NCI-H1436 (cell line): Measurements from ENCODE around the gene CTNND2.
"Not testable (repeated sequence)": the region's sequence is repeated elsewhere in the genome, so short reads cannot be mapped to it uniquely, and the experiment has no call there.

ENCODE experiments used
- DNase-seq: peaks from one replicate; lab custom pipeline; 2025; lab: John Stamatoyannopoulos, UW

Gene CTNND2

GRCh38 chr5:11675184-11675583 is 229.1 kb downstream of the CTNND2 start:
- no peak for DNase-seq

GRCh38 chr5:11672385-11673085 is 231.7 kb downstream of the CTNND2 start:
- no peak for DNase-seq

- no peak for DNase-seq
Measured at GRCh38 chr5:11658376-11658775, 245.9 kb downstream of the CTNND2 start.

GRCh38 chr5:11656916-11657315 is 247.3 kb downstream of the CTNND2 start:
- DNase-seq = no peak

- no peak for DNase-seq
Measured at GRCh38 chr5:11655681-11656080, 248.6 kb downstream of the CTNND2 start.

- no peak for DNase-seq
Measured at GRCh38 chr5:11650936-11651335, 253.3 kb downstream of the CTNND2 start.

- no peak for DNase-seq
Measured at GRCh38 chr5:11646141-11646540, 258.1 kb downstream of the CTNND2 start.

GRCh38 chr5:11642438-11642837 is 261.8 kb downstream of the CTNND2 start:
- no peak for DNase-seq

- DNase-seq = no peak
Measured at GRCh38 chr5:11640158-11640873, 263.9 kb downstream of the CTNND2 start.

GRCh38 chr5:11622785-11623184 is 281.5 kb downstream of the CTNND2 start:
- DNase-seq = no peak

- DNase-seq = no peak
Measured at GRCh38 chr5:11620172-11620571, 284.1 kb downstream of the CTNND2 start.

GRCh38 chr5:11619339-11620024 is 284.8 kb downstream of the CTNND2 start:
- DNase-seq = no peak

GRCh38 chr5:11617080-11617479 is 287.2 kb downstream of the CTNND2 start:
- no peak for DNase-seq

GRCh38 chr5:11616624-11617023 is 287.6 kb downstream of the CTNND2 start:
- not testable (repeated sequence) for DNase-seq

GRCh38 chr5:11611011-11611410 is 293.2 kb downstream of the CTNND2 start:
- DNase-seq = no peak

GRCh38 chr5:11609570-11610303 is 294.5 kb downstream of the CTNND2 start:
- no peak for DNase-seq

- no peak for DNase-seq
Measured at GRCh38 chr5:11608530-11608929, 295.7 kb downstream of the CTNND2 start.

- DNase-seq = no peak
Measured at GRCh38 chr5:11607944-11608483, 296.2 kb downstream of the CTNND2 start.

- no peak for DNase-seq
Measured at GRCh38 chr5:11602298-11602697, 301.9 kb downstream of the CTNND2 start.

GRCh38 chr5:11599499-11599898 is 304.7 kb downstream of the CTNND2 start:
- no peak for DNase-seq

- no peak for DNase-seq
Measured at GRCh38 chr5:11596657-11597071, 307.6 kb downstream of the CTNND2 start.

GRCh38 chr5:11596185-11596584 is 308.1 kb downstream of the CTNND2 start:
- DNase-seq = no peak
